Activated T-helper 1 cell treated with anti-CD3 and anti-CD28 coated beads, Interleukin-12 subunit alpha, Interleukin-12 subunit beta, Interleukin-2, Interleukin-4 antibody, amounts not matched to agents 30 ng/mL and 10 ng/mL and 1 ng/mL, durations not matched to agents 14 hours and 24 hours and 36 hours (primary cell): Measurements from ENCODE around the gene KAZN. TPM values are rescaled to one million over a fixed set of nuclear protein-coding genes. Genes with fewer than 3 reads are reported as not detected.

ENCODE experiments used
- DNase-seq: peaks from one replicate; pipeline ENCODE4 v3.0.0; 2021; ENCODE audit warnings: low spot score
- H3K27ac Mint-ChIP-seq: one replicate; pipeline ENCODE4 v1.8.0; 2021; ENCODE audit warnings: mild to moderate bottlenecking, mixed read lengths
- H3K27me3 Mint-ChIP-seq: one replicate; pipeline ENCODE4 v1.8.0; 2022; ENCODE audit warnings: mild to moderate bottlenecking, moderate library complexity, mixed read lengths; ENCODE audit not compliant: insufficient read depth
- H3K36me3 Mint-ChIP-seq: one replicate; pipeline ENCODE4 v1.8.0; 2021; ENCODE audit warnings: low read depth, mixed read lengths
- H3K4me1 Mint-ChIP-seq: one replicate; pipeline ENCODE4 v1.8.0; 2021; ENCODE audit warnings: low read depth, mixed read lengths
- H3K4me3 Mint-ChIP-seq: one replicate; pipeline ENCODE4 v1.8.0; 2021; ENCODE audit warnings: mild to moderate bottlenecking, moderate library complexity, mixed read lengths
- H3K9me3 Mint-ChIP-seq: one replicate; pipeline ENCODE4 v1.8.0; 2021; ENCODE audit warnings: mixed read lengths
- intact Hi-C: fragments of 100-400 bp; cut with micrococcal nuclease; formaldehyde crosslinking; loops from one replicate; pipeline ENCODE4 v1.15.1; 2024
- total RNA-seq: library from RNA; stranded (reverse); gene quantifications from 2 replicates; pipeline ENCODE4 v1.2.3, GENCODE V29; 2022

KAZN gene
- total RNA-seq, 1 donor from 2014 or later = 0.54 TPM

DNA sequence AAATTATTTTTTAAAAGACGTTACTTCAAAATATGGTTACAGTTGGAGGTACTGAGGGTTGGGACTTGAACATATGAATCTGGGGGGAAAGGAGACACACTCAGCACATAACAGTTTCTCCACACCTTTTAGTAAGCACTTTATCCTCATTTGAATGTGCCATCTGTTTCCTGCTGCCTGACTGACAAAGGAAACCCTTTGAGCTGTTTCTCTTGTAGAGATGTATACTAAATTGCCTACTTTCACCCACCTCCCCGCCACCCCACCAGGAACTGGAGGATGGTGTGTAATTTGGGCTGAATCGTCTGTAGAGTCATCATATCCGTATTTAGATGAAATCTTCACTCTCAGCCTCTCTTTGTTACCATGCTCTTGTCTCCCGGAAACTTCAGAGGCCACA lies 108.1 kb downstream of the KAZN start:
- no peak for DNase-seq
- Mint-ChIP-seq H3K4me3 (no peak overlapping the region), H3K27me3 (no peaks in the 10 kb centered on the region), H3K4me1 (no peaks in the 10 kb centered on the region), H3K27ac (no peak overlapping the region), H3K36me3 (no peaks in the 10 kb centered on the region), H3K9me3 (peaks cover 16% of the 10 kb centered on the region)
- intact Hi-C loops = no loop called here

DNA sequence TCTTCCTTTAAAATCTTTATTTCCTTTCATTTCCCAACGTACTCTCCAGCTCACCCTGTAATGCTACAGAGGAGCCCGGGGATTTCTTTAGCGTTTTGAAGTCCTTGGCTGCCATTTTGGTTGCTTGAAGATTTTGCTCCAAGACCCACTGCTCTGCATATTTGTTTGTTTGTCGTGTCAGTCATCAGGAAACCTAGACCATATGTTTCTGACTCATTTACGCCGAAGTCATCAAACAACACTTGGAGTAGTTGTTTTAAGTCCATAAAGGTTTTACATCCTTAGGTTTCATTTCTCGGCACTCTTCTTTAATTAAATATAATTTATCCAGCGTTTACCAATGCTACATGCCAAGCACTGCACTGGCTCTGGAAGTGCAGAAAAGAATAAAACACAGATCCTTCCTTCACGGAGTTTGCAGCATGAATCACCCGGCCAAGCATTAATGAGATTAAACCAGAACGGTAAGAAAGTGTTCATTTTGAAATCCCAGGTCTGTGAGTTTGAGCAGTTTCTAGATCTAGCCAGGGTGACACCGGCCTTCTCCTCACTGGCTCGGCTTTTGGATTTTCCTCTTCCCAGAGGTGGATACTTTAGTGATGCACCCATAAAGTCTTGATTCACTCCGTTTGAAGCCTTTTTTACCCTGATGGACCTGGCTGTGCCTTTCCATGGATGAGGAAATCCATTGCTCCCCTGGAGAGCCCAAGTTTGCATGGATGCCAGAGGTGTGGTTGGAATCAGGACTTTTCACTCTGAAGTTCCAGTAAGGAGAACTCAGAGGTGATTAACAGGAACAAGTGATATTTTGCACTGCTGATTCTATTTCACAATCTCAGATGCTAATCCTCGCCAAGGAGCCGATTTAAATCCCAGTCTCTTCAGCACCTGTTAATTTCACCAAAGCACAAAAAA lies 109.3 kb downstream of the KAZN start:
- peaks cover 16% of the 10 kb centered on the region for H3K9me3 Mint-ChIP-seq
- no peaks in the 10 kb centered on the region for H3K27me3 Mint-ChIP-seq
- no peak overlapping the region for H3K4me3 Mint-ChIP-seq
- H3K27ac Mint-ChIP-seq = no peak overlapping the region
- DNase-seq = no peak
- intact Hi-C loops = no loop called here
- H3K4me1 Mint-ChIP-seq = no peaks in the 10 kb centered on the region
- no peaks in the 10 kb centered on the region for H3K36me3 Mint-ChIP-seq

DNA sequence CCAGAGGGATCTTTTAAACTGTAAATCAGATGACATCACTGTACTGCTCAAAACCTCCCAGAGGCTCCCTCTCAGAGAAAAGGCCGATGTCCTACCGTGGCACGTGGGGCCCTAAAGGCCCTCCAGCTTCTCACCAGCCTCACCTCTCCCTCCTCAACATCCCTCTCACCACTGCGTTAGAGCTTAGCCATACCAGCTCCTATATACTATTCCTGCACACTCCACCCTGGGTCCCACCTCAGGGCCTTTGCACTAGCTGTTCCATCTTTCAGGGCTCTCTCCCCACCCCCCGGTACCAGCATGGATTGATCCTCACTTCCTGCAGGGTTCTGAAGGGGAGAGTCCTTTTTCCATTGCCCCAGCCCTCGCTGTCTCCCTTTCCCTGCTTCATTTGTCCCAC lies 111.8 kb downstream of the KAZN start:
- no peaks in the 10 kb centered on the region for H3K36me3 Mint-ChIP-seq
- no peak overlapping the region for H3K27ac Mint-ChIP-seq
- no peaks in the 10 kb centered on the region for H3K4me1 Mint-ChIP-seq
- DNase-seq = no peak
- intact Hi-C loops = no loop called here
- H3K4me3 Mint-ChIP-seq = no peak overlapping the region
- H3K27me3 Mint-ChIP-seq = no peaks in the 10 kb centered on the region
- peaks cover 16% of the 10 kb centered on the region for H3K9me3 Mint-ChIP-seq

DNA sequence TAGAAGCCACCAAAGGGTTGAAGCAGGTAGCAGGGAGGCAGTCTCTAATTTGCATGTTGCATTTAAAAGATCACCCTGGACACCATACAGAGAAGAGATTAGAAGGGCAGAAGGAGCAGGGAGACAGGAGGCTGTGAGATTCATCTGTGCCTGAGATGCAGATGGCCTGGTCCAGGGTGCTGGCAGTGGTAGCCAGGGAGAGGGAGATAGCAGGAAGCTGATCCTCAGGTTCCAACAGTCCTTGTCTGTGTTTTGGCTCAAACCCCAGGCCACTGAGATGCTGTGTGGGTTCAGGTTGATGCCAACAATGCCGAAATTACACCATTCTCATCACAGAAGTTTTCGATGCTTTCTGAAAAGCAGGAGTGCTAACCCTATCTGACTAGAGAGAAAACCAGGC lies 113.7 kb downstream of the KAZN start:
- Mint-ChIP-seq H3K4me1 (no peaks in the 10 kb centered on the region), H3K27me3 (no peaks in the 10 kb centered on the region), H3K4me3 (no peak overlapping the region), H3K27ac (no peak overlapping the region), H3K9me3 (peaks cover 12% of the 10 kb centered on the region), H3K36me3 (no peaks in the 10 kb centered on the region)
- no peak for DNase-seq
- intact Hi-C loops = no loop called here

DNA sequence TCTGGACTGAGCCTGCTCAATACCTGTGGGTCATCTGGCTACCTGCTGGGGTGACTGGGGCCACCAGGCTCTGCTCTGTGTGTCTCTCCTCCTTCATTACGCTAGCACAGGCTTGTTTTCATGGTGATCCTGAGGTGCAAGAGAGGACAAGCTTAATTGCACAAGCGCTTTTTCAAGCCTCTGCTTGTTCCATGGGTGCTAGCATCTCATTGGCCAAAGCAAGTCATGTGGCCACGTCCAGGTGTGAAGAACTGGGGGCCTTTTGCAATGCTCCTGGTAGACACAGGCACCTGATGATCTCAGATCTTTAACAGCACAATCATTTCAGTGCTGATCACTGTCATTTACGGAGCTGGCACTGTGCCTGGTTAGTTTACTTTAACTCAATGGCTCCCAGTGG lies 114.6 kb downstream of the KAZN start:
- Mint-ChIP-seq H3K27me3 (no peaks in the 10 kb centered on the region), H3K27ac (no peak overlapping the region), H3K4me1 (no peaks in the 10 kb centered on the region), H3K9me3 (peaks cover 12% of the 10 kb centered on the region), H3K36me3 (no peaks in the 10 kb centered on the region), H3K4me3 (no peak overlapping the region)
- DNase-seq = no peak
- intact Hi-C loops = no loop called here

DNA sequence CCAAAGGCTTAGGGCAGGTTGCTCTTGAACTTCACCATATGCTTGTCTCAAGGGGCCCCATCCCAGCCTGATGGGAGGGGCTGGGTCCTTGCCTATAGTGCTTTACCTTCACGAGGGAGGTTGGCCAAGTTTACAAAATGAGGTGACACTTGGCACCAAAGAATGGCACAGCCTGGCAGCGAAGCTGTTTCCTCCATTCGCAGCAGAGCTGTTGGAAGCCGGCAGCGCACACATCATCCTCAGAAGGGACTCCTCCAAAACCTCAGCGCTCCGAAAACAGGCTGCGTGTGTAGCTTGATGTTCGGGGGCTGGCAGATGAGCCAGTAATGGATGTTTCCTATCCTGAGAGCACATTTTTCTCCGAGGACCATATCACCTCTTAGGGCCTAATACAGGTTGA lies 116.8 kb downstream of the KAZN start:
- H3K4me3 Mint-ChIP-seq = no peak overlapping the region
- intact Hi-C loops = no loop called here
- peaks cover under 1% of the 10 kb centered on the region for H3K9me3 Mint-ChIP-seq
- no peaks in the 10 kb centered on the region for H3K4me1 Mint-ChIP-seq
- H3K27me3 Mint-ChIP-seq = no peaks in the 10 kb centered on the region
- no peaks in the 10 kb centered on the region for H3K36me3 Mint-ChIP-seq
- no peak for DNase-seq
- no peak overlapping the region for H3K27ac Mint-ChIP-seq

DNA sequence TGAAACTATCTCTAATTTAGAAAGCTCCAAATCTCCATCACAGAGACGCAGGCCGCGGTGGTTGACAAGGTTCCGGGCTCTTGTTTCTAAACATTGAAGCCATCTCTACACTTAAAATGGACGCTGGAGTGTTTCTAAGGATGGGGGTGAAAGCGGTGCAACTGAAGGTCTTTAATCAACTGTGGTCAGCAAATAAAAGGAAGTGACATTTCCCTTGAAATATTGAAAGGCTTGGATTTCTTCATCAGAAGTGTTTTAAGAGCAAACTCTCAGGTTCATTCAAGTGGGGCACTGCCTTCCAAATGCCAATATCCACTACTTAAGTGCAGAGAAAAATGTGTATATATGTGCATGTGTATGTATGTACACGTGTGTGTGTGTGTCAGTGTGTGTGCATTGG lies 117.3 kb downstream of the KAZN start:
- no peaks in the 10 kb centered on the region for H3K9me3 Mint-ChIP-seq
- H3K4me1 Mint-ChIP-seq = no peaks in the 10 kb centered on the region
- no peak overlapping the region for H3K27ac Mint-ChIP-seq
- intact Hi-C loops = no loop called here
- no peaks in the 10 kb centered on the region for H3K27me3 Mint-ChIP-seq
- H3K4me3 Mint-ChIP-seq = no peak overlapping the region
- no peak for DNase-seq
- H3K36me3 Mint-ChIP-seq = no peaks in the 10 kb centered on the region

DNA sequence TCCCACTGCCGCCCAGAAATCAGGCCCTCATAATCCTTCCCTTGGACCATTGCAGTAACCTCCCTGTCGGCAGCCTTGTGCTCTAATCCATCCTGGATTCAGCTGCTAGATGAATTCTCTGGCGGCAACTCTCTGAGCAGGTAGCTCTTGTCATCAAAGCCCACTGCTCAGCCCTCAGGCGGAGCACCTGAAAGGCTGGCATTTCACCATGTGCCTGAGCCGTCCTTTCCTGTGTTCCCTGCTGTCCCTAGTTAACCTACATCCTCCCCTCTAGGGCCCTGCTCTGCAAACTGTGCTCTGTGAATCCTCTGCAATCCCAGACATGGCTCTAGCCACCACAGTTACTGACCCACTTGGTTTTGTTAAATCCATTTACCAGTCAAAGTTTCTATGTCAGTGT lies 118.0 kb downstream of the KAZN start:
- Mint-ChIP-seq H3K27ac (no peak overlapping the region), H3K4me1 (no peaks in the 10 kb centered on the region), H3K9me3 (no peaks in the 10 kb centered on the region), H3K4me3 (no peak overlapping the region), H3K27me3 (no peaks in the 10 kb centered on the region), H3K36me3 (no peaks in the 10 kb centered on the region)
- intact Hi-C loops = no loop called here
- DNase-seq = no peak

DNA sequence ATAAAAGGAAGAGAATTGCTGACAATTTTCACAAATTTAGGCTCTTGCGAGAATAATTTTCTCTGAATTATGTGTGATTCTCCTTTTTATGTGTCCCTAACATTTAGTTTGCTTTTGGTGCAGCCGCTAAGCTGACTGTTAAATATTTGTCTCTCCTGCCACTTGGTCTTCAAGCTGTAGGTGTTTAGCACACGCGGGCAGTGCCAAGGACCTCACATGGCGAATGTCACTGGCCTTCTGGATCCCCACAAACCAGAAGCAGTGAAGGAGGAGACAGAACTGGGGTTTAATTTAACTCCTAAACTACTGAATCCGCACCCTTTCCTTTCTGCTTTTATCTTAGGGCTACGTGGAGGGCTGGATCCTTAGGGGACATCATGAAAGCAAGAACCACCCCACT lies 120.0 kb downstream of the KAZN start:
- no peak overlapping the region for H3K27ac Mint-ChIP-seq
- no peaks in the 10 kb centered on the region for H3K36me3 Mint-ChIP-seq
- H3K4me3 Mint-ChIP-seq = no peak overlapping the region
- DNase-seq = no peak
- no peaks in the 10 kb centered on the region for H3K27me3 Mint-ChIP-seq
- intact Hi-C loops = no loop called here
- no peaks in the 10 kb centered on the region for H3K4me1 Mint-ChIP-seq
- no peaks in the 10 kb centered on the region for H3K9me3 Mint-ChIP-seq

DNA sequence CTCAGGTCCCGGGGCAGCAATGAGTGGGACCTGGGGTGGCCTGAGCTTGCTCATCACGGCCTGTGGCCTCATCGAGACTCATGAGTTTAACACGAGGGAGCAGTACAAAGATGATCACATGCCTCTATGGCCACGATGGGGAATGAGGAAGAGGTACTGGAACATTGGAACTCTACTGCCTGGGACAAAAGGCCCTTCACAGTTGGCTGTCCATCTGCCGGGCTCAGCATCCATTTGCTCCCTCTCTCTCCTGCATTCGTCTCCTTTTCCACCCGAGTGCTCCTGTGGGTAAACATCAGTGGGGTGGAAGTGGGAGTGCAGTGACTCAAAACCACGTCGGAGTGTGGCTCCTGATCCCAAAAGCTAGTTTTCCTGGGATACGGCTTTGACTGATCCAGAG lies 124.9 kb downstream of the KAZN start:
- H3K36me3 Mint-ChIP-seq = no peaks in the 10 kb centered on the region
- no peak for DNase-seq
- no peak overlapping the region for H3K27ac Mint-ChIP-seq
- intact Hi-C loops = no loop called here
- no peak overlapping the region for H3K4me3 Mint-ChIP-seq
- no peaks in the 10 kb centered on the region for H3K9me3 Mint-ChIP-seq
- no peaks in the 10 kb centered on the region for H3K27me3 Mint-ChIP-seq
- no peaks in the 10 kb centered on the region for H3K4me1 Mint-ChIP-seq

DNA sequence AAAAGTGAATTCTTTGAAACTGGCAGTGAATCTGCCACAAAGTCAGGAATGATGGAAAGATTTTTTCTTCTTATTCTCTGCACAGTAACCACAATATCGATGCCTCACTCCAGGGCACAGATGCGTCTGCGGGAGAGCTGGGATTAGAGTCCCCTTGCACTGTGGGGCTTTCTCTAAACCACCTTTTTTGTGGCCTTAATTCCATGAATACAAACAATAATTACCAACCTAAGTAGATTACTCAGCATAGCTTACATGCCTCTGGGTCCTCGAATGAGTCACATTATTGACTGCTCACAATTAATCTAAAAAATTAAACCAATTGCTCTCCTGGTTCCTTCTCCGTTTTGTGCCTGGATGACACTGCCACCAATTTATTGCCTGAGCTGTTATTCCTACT lies 125.8 kb downstream of the KAZN start:
- no peak for DNase-seq
- no peaks in the 10 kb centered on the region for H3K4me1 Mint-ChIP-seq
- H3K9me3 Mint-ChIP-seq = no peaks in the 10 kb centered on the region
- H3K27me3 Mint-ChIP-seq = no peaks in the 10 kb centered on the region
- intact Hi-C loops = no loop called here
- no peak overlapping the region for H3K4me3 Mint-ChIP-seq
- H3K36me3 Mint-ChIP-seq = no peaks in the 10 kb centered on the region
- no peak overlapping the region for H3K27ac Mint-ChIP-seq

DNA sequence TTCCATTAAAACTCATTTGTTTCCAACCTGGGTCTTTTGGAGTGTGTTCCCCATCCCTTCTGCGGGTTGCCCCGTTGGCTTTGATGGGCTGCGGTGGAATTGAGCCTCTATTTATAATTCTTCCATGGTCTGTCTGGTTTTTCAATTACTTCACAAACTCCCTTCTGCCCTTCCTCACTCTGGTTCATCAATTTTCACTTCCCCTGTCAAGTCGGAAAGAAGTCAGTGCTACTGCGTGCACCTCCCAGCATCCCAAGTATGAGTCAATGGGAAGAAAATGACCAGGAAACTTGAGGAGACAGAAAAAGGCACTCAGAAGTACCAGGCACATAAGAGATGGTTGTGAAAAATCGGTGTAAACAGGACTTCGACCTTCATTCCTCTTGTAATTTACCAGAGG lies 126.2 kb downstream of the KAZN start:
- Mint-ChIP-seq H3K27me3 (no peaks in the 10 kb centered on the region), H3K9me3 (no peaks in the 10 kb centered on the region), H3K27ac (no peak overlapping the region), H3K4me3 (no peak overlapping the region), H3K4me1 (no peaks in the 10 kb centered on the region), H3K36me3 (no peaks in the 10 kb centered on the region)
- DNase-seq = no peak
- intact Hi-C loops = no loop called here

DNA sequence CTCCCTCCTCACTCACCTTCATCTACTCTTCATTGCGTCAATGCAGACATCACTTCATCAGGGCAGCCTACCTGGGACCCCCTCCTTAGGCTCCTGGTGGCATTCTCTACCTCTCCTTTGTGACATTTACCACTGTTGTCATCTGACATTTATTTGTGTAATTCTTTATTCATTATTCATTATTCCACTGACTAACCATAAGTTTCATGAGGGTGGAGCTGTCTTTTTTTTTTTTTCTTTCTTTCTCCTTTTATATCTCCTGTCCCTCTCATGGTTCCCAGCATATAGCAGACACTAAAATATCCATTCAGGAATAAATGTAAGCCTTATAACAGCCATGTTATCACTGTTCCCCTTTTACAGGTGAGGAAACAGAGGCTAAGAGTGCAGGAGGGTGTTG lies 126.8 kb downstream of the KAZN start:
- intact Hi-C loops = no loop called here
- no peaks in the 10 kb centered on the region for H3K4me1 Mint-ChIP-seq
- H3K36me3 Mint-ChIP-seq = no peaks in the 10 kb centered on the region
- H3K9me3 Mint-ChIP-seq = no peaks in the 10 kb centered on the region
- H3K27me3 Mint-ChIP-seq = no peaks in the 10 kb centered on the region
- DNase-seq = no peak
- no peak overlapping the region for H3K27ac Mint-ChIP-seq
- H3K4me3 Mint-ChIP-seq = no peak overlapping the region

DNA sequence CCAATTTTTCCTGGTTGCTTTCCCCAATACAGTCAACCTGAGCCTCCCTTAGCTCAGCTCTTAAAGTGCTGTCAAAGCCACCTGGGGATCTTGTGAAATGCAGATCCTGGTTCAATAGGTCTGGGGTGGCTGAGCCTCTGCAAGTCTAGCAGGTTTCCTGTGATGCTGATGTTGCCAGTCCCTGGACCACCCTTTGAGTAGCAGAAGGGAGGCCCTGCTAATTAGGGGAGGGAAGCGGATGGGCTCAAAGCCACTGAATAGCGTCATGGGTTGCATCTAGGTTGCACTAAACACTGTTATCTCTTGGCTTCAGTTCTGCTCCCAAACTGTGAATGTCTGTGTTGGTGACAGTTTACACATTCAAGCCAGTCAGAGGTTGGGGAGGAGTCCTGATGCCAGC lies 127.2 kb downstream of the KAZN start:
- Mint-ChIP-seq H3K36me3 (no peaks in the 10 kb centered on the region), H3K27me3 (no peaks in the 10 kb centered on the region), H3K4me1 (no peaks in the 10 kb centered on the region), H3K9me3 (no peaks in the 10 kb centered on the region), H3K4me3 (no peak overlapping the region), H3K27ac (no peak overlapping the region)
- DNase-seq = no peak
- intact Hi-C loops = no loop called here
